Adrenal gland (tissue), 12 donors: ENCODE results near the gene CLMN. TPM values are rescaled to one million over a fixed set of nuclear protein-coding genes. Genes with fewer than 3 reads are reported as not detected.

Source experiments
- DNase-seq, 7 donors: peaks; one replicate each; pipeline ENCODE4 v3.0.0-alpha.2; 2019 to 2020
- H3K27ac ChIP-seq, 5 donors: fragments of 200-600 bp; sonication (generic) in 4 of 5; 1 replicate in 3 of 5; 2 replicates in 2 of 5; pipeline versions ENCODE4 v1.5.1 to v1.8.0; 2016 to 2020; ENCODE audit warnings: mild to moderate bottlenecking in 1 of 5
- H3K27me3 ChIP-seq: fragments of 200-600 bp; 2 replicates; pipeline ENCODE4 v1.8.0; 2021
- H3K36me3 ChIP-seq, 2 donors: fragments of 200-600 bp; replicated peaks in 1 of 2; 1 replicate in 1 of 2; 2 replicates in 1 of 2; pipeline versions ENCODE4 v1.5.1 to v1.8.0; 2018 to 2022
- H3K4me1 ChIP-seq, 2 donors: fragments of 200-600 bp; replicated peaks in 1 of 2; 1 replicate in 1 of 2; 2 replicates in 1 of 2; pipeline versions ENCODE4 v1.5.1 to v1.8.0; 2018 to 2021
- H3K4me3 ChIP-seq, 4 donors: fragments of 200-600 bp; sonication (generic) in 3 of 4; one replicate each; pipeline ENCODE4 v1.5.1; 2016 to 2018
- H3K9me3 ChIP-seq, 3 donors: fragments of 200-600 bp; sonication (generic) in 1 of 3; replicated peaks in 1 of 3; 1 replicate in 2 of 3; 2 replicates in 1 of 3; pipeline versions ENCODE4 v1.5.1 to v1.8.0; 2016 to 2021
- POLR2A ChIP-seq, 2 donors: fragments of 450-650 bp; IDR thresholded peaks; one replicate each; pipeline ENCODE4 v1.6.1; 2017; ENCODE audit warnings: antibody characterized with exemption in 2 of 2, mild to moderate bottlenecking in 2 of 2, moderate library complexity in 1 of 2
- WGBS, 4 donors: extraction: QIAGEN DNeasy Blood & Tissue Kit in 2 of 4; methylation state at CpG; one replicate each; pipeline versions ENCODE4 v1.1.5 to v1.1.7; 2013 to 2017; 5-methylcytosine and 5-hydroxymethylcytosine counted together
- intact Hi-C, 2 donors: fragments of 100-400 bp; cut with DNase I; formaldehyde crosslinking; loops; one replicate each; pipeline versions ENCODE4 v1.14.1 to v1.15.0; 2022 to 2023
- polyA plus RNA-seq, 3 donors: library from polyadenylated mRNA; stranded (reverse); fragments of 200-250 nt in 2 of 3; fragments of 350-450 nt in 1 of 3; fragmentation: Illumina TruSeq in 1 of 3; extraction: RNeasy Lipid Tissue Mini Kit (QIAGEN cat#74804) in 1 of 3; gene quantifications; one replicate each; pipeline ENCODE4 v1.2.3, GENCODE V29; 2013 to 2014
- total RNA-seq, 9 donors: library from RNA; depleted of rRNA in 4 of 9; stranded (reverse); fragments of >200 nt in 4 of 9; fragments of 120-200 nt in 1 of 9; fragmentation: NEBNext Ultra II Directional in 1 of 9; extraction: Animal tissue kit (Norgen Biotek cat#: 25700) in 1 of 9; gene quantifications; one replicate each; pipeline versions ENCODE4 v1.1.0 to v1.2.4, GENCODE V29; 2013 to 2023
- TF ChIP-seq, protein P1 (sequence below), 6 experiments: fragments of 450-650 bp in 4 of 6; fragments of 200-600 bp in 2 of 6; sonication (generic) in 1 of 6; IDR thresholded peaks; 1 replicate in 5 of 6; 2 replicates in 1 of 6; pipeline versions ENCODE4 v1.5.1 to v1.8.0; 2016 to 2021; ENCODE audit warnings: antibody characterized with exemption in 6 of 6, mild to moderate bottlenecking in 2 of 6, moderate library complexity in 1 of 6
- donor health status: healthy with polysubstance abuse.
- donor health status: Bipolar disorder and iron deficiency.
- donor health status: DM: yes; HTN: yes; CAD: no.
- donor health status: DM: no; HTN: no; CAD: no.
- donor health status: DM: no; HTN: no; CAD: no.
- donor health status: DM: yes; HTN: yes; CAD: no.

CLMN gene
- total and polyA plus RNA-seq, 12 donors: 2.7 to 9.5 (median 4.9) TPM

DNA sequence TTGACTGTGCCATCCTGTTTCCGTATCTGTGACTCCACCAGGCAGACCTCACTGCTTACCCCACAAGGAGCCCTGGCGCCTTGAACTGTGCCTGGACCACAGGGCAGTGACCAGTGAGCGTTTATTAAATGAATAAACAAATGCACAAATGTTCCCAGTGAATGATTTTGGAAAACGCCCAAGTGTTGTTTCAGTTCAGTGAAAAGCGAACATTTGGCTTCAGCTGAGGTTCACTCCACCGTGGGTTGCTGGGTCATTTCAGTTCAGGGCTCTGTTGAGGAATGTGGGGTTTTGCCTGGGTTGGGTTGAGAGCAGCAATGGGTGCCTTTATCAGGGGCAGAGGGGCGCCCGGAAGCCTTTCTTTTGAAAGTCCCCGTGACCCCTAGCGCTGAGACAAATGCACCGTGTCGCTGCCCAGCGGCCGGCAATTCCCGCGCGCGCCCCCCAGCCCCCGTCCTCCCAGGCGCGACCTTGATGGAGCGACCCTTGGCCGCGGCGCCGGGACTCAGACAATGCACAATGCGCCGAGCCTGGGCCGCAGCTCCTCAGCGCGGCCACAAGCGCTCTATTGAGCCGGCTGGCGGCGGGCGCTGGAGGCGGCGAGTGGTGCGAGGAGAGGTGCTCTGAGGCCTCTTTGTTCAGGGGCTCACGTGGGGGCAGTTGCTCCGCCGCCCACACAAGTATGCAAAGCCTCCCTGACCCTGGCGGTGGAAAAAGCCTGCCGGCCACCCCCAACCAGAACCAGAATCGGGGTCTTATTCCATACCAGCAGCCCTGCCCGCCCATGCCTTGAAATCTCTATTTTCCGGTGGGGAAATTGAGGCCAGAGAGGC lies 40.5 kb upstream of the CLMN start:
- peaks cover 10% of the 10 kb centered on the region for H3K27me3 ChIP-seq
- intact Hi-C loops: no loop called here
- WGBS, 4 donors: 44 to 68% (median 56%) methylated on average over 11 to 47 of the region's 47 CpGs
- no peak overlapping the region for H3K4me3 ChIP-seq
- no peaks in the 10 kb centered on the region for H3K36me3 ChIP-seq
- no peaks in the 10 kb centered on the region for H3K9me3 ChIP-seq
- peak in 1 of 7 donors; percentile 28 for DNase-seq
- no peak overlapping the region for H3K27ac ChIP-seq
- TF ChIP-seq, protein P1, sequence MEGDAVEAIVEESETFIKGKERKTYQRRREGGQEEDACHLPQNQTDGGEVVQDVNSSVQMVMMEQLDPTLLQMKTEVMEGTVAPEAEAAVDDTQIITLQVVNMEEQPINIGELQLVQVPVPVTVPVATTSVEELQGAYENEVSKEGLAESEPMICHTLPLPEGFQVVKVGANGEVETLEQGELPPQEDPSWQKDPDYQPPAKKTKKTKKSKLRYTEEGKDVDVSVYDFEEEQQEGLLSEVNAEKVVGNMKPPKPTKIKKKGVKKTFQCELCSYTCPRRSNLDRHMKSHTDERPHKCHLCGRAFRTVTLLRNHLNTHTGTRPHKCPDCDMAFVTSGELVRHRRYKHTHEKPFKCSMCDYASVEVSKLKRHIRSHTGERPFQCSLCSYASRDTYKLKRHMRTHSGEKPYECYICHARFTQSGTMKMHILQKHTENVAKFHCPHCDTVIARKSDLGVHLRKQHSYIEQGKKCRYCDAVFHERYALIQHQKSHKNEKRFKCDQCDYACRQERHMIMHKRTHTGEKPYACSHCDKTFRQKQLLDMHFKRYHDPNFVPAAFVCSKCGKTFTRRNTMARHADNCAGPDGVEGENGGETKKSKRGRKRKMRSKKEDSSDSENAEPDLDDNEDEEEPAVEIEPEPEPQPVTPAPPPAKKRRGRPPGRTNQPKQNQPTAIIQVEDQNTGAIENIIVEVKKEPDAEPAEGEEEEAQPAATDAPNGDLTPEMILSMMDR (IDR thresholded peaks at IDR 0.05): no peak
- TF ChIP-seq POLR2A (IDR thresholded peaks at IDR 0.05): no peak
- no peaks in the 10 kb centered on the region for H3K4me1 ChIP-seq

DNA sequence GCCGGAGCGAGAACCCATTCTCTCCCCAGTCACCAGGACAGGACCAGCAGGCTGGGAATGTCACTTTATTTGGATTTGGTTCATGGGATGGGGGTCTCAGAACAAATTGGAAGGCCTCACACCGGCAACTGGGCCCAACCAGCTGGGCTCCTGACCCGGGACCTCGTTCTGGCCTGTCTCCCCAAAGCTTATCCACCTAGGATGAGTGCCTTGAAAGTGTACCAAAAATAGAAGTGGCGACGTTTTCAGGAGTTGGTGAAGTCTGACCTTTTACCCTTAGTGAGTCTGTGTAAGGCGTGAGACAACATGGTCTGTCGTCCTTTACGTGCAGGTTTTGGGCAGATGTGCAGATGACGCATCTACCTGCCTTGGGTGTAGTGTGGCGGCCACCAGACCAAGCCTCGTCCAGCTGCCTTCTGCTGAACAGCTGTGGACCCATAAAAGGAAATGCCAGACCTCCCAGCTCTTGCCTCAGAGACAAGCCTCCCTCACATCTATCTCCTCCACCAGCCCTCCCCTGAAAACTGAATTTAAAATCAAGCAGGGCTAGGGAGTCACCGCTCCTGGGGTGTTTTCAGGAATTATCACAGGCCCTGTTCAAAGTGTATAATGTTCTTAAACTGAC lies 36.6 kb upstream of the CLMN start:
- no peaks in the 10 kb centered on the region for H3K36me3 ChIP-seq
- H3K27ac ChIP-seq: no peak overlapping the region
- intact Hi-C loops: no loop called here
- no peaks in the 10 kb centered on the region for H3K9me3 ChIP-seq
- peak in 1 of 7 donors; percentile 34 for DNase-seq
- no peaks in the 10 kb centered on the region for H3K4me1 ChIP-seq
- peaks cover 7% of the 10 kb centered on the region for H3K27me3 ChIP-seq
- WGBS, 4 donors: 75 to 81% (median 78%) methylated on average over 11 to 14 of the region's 14 CpGs
- no peak overlapping the region for H3K4me3 ChIP-seq
- TF ChIP-seq POLR2A (IDR thresholded peaks at IDR 0.05): no peak
- TF ChIP-seq, protein P1 (IDR thresholded peaks at IDR 0.05): no peak

DNA sequence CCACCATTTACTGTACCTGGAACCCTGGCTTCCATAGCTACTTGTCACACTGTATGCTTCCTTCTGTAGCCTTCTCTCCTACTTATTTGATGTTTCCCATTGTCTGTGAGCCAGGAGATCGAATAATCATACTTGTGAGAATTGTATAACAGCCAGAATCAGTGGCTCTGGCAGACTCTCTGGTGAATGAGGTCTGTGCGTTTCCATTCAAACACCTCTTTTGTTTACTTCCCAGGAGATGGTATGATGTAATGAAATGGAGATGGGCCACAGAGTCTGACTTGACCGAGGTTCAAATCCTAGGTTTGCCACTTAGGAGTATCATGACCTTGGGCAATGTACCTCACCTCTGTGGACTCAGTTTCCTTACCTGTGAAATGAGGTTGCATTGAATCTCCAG lies 35.7 kb upstream of the CLMN start:
- Histone ChIP-seq H3K9me3 (no peaks in the 10 kb centered on the region), H3K4me1 (no peaks in the 10 kb centered on the region), H3K27me3 (peaks cover 2% of the 10 kb centered on the region), H3K27ac (no peak overlapping the region), H3K4me3 (no peak overlapping the region), H3K36me3 (no peaks in the 10 kb centered on the region)
- DNase-seq: no peak
- intact Hi-C loops: no loop called here
- no peak for TF ChIP-seq POLR2A (IDR thresholded peaks at IDR 0.05)
- TF ChIP-seq, protein P1 (IDR thresholded peaks at IDR 0.05): no peak
- WGBS, 4 donors: 66 to 78% (median 67%) methylated on average over 3 of the region's 3 CpGs

DNA sequence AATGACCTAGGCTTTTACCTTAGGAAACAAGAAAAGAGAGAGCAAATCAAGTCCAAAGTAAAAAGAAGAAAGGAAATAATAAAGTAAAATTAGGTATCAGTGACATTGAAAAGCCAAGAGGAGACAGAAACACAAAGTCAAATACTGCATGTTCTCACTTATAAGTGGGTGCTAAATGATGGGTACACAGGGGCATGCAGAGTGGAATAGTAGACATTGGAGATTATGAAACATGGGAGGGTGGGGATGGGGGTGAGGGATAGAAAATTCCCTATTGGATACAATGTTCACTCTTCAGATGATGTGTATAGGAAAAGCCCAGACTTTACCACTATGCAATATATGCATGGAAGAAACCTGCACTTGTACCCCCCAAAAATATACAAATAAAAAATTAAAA lies 35.1 kb upstream of the CLMN start:
- Histone ChIP-seq H3K27ac (no peak overlapping the region), H3K9me3 (no peaks in the 10 kb centered on the region), H3K4me3 (no peak overlapping the region), H3K27me3 (no peaks in the 10 kb centered on the region), H3K36me3 (no peaks in the 10 kb centered on the region), H3K4me1 (no peaks in the 10 kb centered on the region)
- TF ChIP-seq, protein P1 (IDR thresholded peaks at IDR 0.05): no peak
- TF ChIP-seq POLR2A (IDR thresholded peaks at IDR 0.05): no peak
- no peak for DNase-seq
- intact Hi-C loops: no loop called here
